ENCODE measurements around the gene PADI4. TPM values are rescaled to one million over a fixed set of nuclear protein-coding genes. Genes with fewer than 3 reads are reported as not detected.

The PADI4 gene
- total and polyA plus RNA-seq, 2 of the 4 experiments (the other 2 are of a cell fraction): not detected

DNA sequence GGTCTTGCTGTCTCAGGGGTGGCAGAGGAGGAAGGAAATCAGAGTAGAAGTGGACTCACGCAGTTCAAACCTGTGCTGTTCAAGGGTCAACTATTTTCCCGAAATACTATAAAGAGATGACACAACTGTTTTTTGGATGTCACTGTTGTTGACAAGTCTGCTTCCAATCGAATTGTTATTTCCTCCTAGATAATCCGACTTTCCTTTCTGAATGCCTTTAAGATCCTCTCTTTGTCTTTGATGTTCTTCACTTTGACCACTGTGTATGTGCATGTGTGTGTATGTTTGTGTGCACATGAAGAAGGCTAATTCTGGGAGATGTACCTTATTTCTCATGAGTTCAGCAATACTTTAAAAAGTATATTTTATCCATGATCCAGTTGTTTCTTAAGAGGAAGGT lies 21.6 kb downstream of the PADI4 start:
- Histone ChIP-seq H3K4me3 (ENCODE audit: insufficient read depth, low read depth, low read length) (no peak overlapping the region), H3K4ac (ENCODE audit: low read depth, low read length) (no peak overlapping the region), H3K14ac (replicated peaks; ENCODE audit: low read depth, low read length) (no peak overlapping the region), H3K27ac (ENCODE audit: insufficient read depth, low read length) (no peak overlapping the region), H2BK5ac (ENCODE audit: low read depth, low read length, poor library complexity, severe bottlenecking) (no peak overlapping the region), H2AFZ (replicated peaks; ENCODE audit: low read length, poor library complexity) (no peak overlapping the region), H3K9me1 (ENCODE audit: insufficient read depth, low read length) (no peaks in the 10 kb centered on the region), H4K91ac (ENCODE audit: insufficient read depth, low read depth, low read length) (no peak overlapping the region), H3K9me3 (ENCODE audit: control insufficient read depth, insufficient read depth, low read length) (peaks cover 2% of the 10 kb centered on the region), H3K23ac (ENCODE audit: low read depth, low read length) (no peak overlapping the region), H3K27me3 (ENCODE audit: control insufficient read depth, insufficient read depth, low read length) (peaks cover 13% of the 10 kb centered on the region), H3K4me1 (ENCODE audit: control insufficient read depth, insufficient read depth, low read length) (no peaks in the 10 kb centered on the region), H3K36me3 (ENCODE audit: control insufficient read depth, insufficient read depth, low read length) (no peaks in the 10 kb centered on the region), H2BK120ac (ENCODE audit: low read depth, low read length) (no peak overlapping the region), H2BK15ac (ENCODE audit: low read depth, low read length) (no peak overlapping the region), H3K79me1 (ENCODE audit: low read depth in 1 of 2, low read length in 2 of 2) (no peaks in the 10 kb centered on the region), H3K18ac (ENCODE audit: low read depth, low read length) (no peak overlapping the region), H2BK20ac (ENCODE audit: low read depth, low read length) (no peak overlapping the region), H2AK5ac (ENCODE audit: low read depth, low read length) (no peak overlapping the region), H4K20me1 (ENCODE audit: insufficient read depth, low read length) (no peaks in the 10 kb centered on the region), H4K5ac (ENCODE audit: low read depth, low read length) (no peak overlapping the region), H4K8ac (ENCODE audit: low read depth in 2 of 2, low read length in 2 of 2) (no peak overlapping the region), H3K4me2 (ENCODE audit: low read depth, low read length) (no peak overlapping the region), H3K9ac (ENCODE audit: low read depth, low read length) (no peak overlapping the region), H3K56ac (ENCODE audit: extremely low read depth, insufficient read depth, low read length) (no peak overlapping the region), H2AK9ac (replicated peaks; ENCODE audit: low read depth, low read length, poor library complexity) (no peak overlapping the region)
- intact Hi-C loops (cut with micrococcal nuclease): loop anchor here (5.0 kb wide), 1 partner anchor 82 kb away; the partner anchor contains the start of gene PADI3
- in situ Hi-C loops (cut with MboI; ENCODE audit: low sequenced_read_pairs): no loop called here
- ChIA-PET POLR2A (ENCODE audit: unreplicated experiment) (no interaction called here), CTCF (no interaction called here)
- no peak for DNase-seq
- no peak for TF ChIP-seq NFE2L2 (IDR thresholded peaks at IDR 0.05; ENCODE audit: low read depth, low read length)
- TF ChIP-seq CHD1 (IDR thresholded peaks at IDR 0.05; ENCODE audit: low read depth, low read length): no peak
- TF ChIP-seq MXI1 (IDR thresholded peaks at IDR 0.05; ENCODE audit: borderline replicate concordance, low read depth, low read length): no peak
- no peak for TF ChIP-seq RAD21 (IDR thresholded peaks at IDR 0.05; ENCODE audit: low read length)
- no peak for TF ChIP-seq USF2 (IDR thresholded peaks at IDR 0.05; ENCODE audit: low read depth, low read length)
- TF ChIP-seq SMC3 (IDR thresholded peaks at IDR 0.05; ENCODE audit: low read depth, low read length): no peak
- TF ChIP-seq MAFK (IDR thresholded peaks at IDR 0.05; ENCODE audit: low read depth, low read length): no peak
- no peak for TF ChIP-seq CEBPB (IDR thresholded peaks at IDR 0.05; ENCODE audit: low read depth, low read length)
- BruUV-seq (replicated peaks): no TSS peak
- dilution Hi-C loops (cut with HindIII; ENCODE audit: low sequenced_read_pairs, unreplicated experiment): no loop called here
- 81% methylated on average over 2 of the region's 4 CpGs; no CpG with 5 or more reads in 1 of the 2 experiments for WGBS, 2 experiments (ENCODE audit: extremely low coverage in 2 of 2, insufficient read length in 1 of 2)
- ATAC-seq (ENCODE audit: low read depth): no peak

All from IMR-90 (cell line).